ENCODE results near the gene MEFV. TPM values are rescaled to one million over a fixed set of nuclear protein-coding genes. Genes with fewer than 3 reads are reported as not detected.

The MEFV gene
- total and polyA plus RNA-seq, 2 of the 13 experiments (the other 11 are each of a cell fraction or from before 2014, with no cell fraction given) = 0.22 TPM; not detected in 1

- TF ChIP-seq, protein P1, sequence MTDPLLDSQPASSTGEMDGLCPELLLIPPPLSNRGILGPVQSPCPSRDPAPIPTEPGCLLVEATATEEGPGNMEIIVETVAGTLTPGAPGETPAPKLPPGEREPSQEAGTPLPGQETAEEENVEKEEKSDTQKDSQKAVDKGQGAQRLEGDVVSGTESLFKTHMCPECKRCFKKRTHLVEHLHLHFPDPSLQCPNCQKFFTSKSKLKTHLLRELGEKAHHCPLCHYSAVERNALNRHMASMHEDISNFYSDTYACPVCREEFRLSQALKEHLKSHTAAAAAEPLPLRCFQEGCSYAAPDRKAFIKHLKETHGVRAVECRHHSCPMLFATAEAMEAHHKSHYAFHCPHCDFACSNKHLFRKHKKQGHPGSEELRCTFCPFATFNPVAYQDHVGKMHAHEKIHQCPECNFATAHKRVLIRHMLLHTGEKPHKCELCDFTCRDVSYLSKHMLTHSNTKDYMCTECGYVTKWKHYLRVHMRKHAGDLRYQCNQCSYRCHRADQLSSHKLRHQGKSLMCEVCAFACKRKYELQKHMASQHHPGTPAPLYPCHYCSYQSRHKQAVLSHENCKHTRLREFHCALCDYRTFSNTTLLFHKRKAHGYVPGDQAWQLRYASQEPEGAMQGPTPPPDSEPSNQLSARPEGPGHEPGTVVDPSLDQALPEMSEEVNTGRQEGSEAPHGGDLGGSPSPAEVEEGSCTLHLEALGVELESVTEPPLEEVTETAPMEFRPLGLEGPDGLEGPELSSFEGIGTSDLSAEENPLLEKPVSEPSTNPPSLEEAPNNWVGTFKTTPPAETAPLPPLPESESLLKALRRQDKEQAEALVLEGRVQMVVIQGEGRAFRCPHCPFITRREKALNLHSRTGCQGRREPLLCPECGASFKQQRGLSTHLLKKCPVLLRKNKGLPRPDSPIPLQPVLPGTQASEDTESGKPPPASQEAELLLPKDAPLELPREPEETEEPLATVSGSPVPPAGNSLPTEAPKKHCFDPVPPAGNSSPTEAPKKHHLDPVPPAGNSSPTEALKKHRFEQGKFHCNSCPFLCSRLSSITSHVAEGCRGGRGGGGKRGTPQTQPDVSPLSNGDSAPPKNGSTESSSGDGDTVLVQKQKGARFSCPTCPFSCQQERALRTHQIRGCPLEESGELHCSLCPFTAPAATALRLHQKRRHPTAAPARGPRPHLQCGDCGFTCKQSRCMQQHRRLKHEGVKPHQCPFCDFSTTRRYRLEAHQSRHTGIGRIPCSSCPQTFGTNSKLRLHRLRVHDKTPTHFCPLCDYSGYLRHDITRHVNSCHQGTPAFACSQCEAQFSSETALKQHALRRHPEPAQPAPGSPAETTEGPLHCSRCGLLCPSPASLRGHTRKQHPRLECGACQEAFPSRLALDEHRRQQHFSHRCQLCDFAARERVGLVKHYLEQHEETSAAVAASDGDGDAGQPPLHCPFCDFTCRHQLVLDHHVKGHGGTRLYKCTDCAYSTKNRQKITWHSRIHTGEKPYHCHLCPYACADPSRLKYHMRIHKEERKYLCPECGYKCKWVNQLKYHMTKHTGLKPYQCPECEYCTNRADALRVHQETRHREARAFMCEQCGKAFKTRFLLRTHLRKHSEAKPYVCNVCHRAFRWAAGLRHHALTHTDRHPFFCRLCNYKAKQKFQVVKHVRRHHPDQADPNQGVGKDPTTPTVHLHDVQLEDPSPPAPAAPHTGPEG (CRISPR knock-in tag; IDR thresholded peaks at IDR 0.05) = no peak
- TF ChIP-seq GTF3A (CRISPR knock-in tag; conservative IDR thresholded peaks at IDR 0.05) = no peak
- no peak for TF ChIP-seq ZNF451 (CRISPR knock-in tag; IDR thresholded peaks at IDR 0.05)
Measured at GRCh38 chr16:3248596-3248995, 7.8 kb downstream of the MEFV start (continued).

DNA sequence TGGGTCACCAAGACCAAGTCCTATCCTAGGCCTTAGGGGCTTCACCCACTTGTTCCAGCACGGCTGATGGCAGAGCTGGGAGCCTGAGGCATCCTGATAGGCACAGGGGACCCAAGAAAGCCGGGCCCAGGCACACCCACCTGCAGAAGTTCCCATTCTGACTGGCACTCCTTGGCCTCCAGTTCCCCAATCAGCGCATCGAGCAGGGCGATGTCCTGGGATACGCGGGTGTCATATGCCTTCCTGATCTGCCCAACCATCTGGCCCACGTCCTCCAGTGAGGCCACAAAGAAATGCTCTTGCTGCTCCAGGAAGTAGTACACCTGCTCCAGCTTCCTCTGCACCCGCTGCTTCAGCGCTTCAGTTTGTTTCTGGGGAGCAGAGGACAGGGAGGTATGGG lies 9.6 kb downstream of the MEFV start:
- POLR2A ChIA-PET = interaction anchor here (1.4 to 2.5 kb wide), 4 partner anchors 13 to 49 kb away, joined by 5 to 9 read pairs (median 7); no protein-coding TSS in a partner anchor
- intact Hi-C loops (cut with micrococcal nuclease; ENCODE audit: unreplicated experiment) (no loop called here), in situ Hi-C loops (cut with HindIII; ENCODE audit: extremely low pct_ligation_motif_present, low pct_unique_long_range_greater_than_20kb) (no loop called here)
- Histone ChIP-seq H3K27me3 (ENCODE audit: control insufficient read depth in 1 of 2, insufficient read depth in 2 of 2, low read length in 2 of 2) (peaks cover 6 to 52% of the 10 kb centered on the region in 2 experiments), H3K9me3 (ENCODE audit: low read length) (no peaks in the 10 kb centered on the region), H2AFZ (ENCODE audit: low read length) (no peak overlapping the region), H3K36me3 (replicated peaks in 1 of 2; ENCODE audit: control insufficient read depth in 1 of 2, insufficient read depth in 2 of 2, low read length in 2 of 2) (no peaks in the 10 kb centered on the region), H3K4me2 (ENCODE audit: low read depth, low read length) (peak overlapping the region; percentile 68), H3K27ac (ENCODE audit: extremely low read length, insufficient read depth, low read length) (no peak overlapping the region), H3K4me3 (replicated peaks in 1 of 3; ENCODE audit: insufficient read depth in 1 of 3, low read depth in 2 of 3, low read length in 3 of 3) (no peak overlapping the region), H4K20me1 (ENCODE audit: insufficient read depth, low read length) (no peaks in the 10 kb centered on the region), H3K9ac (ENCODE audit: insufficient read depth, low read depth, low read length) (no peak overlapping the region), H3K4me1 (ENCODE audit: insufficient read depth, low read length) (peaks cover 37% of the 10 kb centered on the region), H3K79me2 (ENCODE audit: insufficient read depth, low read length) (no peaks in the 10 kb centered on the region)
- CTCF ChIA-PET (ENCODE audit: low intra/inter-chr PET ratio, low total read pairs) = no interaction called here
- FAIRE-seq = no peak
- WGBS (ENCODE audit: low lambda C conversion rate) = 95% methylated on average over 4 of the region's 10 CpGs
- TF ChIP-seq SIN3A (IDR thresholded peaks at IDR 0.05; ENCODE audit: borderline replicate concordance, low read depth, low read length) = no peak
- TF ChIP-seq HHEX (CRISPR knock-in tag; IDR thresholded peaks at IDR 0.05) = no peak
- TF ChIP-seq, protein P2, sequence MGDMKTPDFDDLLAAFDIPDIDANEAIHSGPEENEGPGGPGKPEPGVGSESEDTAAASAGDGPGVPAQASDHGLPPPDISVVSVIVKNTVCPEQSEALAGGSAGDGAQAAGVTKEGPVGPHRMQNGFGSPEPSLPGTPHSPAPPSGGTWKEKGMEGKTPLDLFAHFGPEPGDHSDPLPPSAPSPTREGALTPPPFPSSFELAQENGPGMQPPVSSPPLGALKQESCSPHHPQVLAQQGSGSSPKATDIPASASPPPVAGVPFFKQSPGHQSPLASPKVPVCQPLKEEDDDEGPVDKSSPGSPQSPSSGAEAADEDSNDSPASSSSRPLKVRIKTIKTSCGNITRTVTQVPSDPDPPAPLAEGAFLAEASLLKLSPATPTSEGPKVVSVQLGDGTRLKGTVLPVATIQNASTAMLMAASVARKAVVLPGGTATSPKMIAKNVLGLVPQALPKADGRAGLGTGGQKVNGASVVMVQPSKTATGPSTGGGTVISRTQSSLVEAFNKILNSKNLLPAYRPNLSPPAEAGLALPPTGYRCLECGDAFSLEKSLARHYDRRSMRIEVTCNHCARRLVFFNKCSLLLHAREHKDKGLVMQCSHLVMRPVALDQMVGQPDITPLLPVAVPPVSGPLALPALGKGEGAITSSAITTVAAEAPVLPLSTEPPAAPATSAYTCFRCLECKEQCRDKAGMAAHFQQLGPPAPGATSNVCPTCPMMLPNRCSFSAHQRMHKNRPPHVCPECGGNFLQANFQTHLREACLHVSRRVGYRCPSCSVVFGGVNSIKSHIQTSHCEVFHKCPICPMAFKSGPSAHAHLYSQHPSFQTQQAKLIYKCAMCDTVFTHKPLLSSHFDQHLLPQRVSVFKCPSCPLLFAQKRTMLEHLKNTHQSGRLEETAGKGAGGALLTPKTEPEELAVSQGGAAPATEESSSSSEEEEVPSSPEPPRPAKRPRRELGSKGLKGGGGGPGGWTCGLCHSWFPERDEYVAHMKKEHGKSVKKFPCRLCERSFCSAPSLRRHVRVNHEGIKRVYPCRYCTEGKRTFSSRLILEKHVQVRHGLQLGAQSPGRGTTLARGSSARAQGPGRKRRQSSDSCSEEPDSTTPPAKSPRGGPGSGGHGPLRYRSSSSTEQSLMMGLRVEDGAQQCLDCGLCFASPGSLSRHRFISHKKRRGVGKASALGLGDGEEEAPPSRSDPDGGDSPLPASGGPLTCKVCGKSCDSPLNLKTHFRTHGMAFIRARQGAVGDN (CRISPR knock-in tag; IDR thresholded peaks at IDR 0.05) = peak; percentile 30
- no peak for TF ChIP-seq RCOR2 (CRISPR knock-in tag; IDR thresholded peaks at IDR 0.05)
- TF ChIP-seq ZNF263 (CRISPR knock-in tag; IDR thresholded peaks at IDR 0.05) = no peak
- TF ChIP-seq ZBTB4 (CRISPR knock-in tag; IDR thresholded peaks at IDR 0.05; ENCODE audit: borderline replicate concordance) = 0 out of 2 replicates have a peak, but pooled peaks have one; percentile 36
- DNase-seq (ENCODE audit: low spot score) = no peak
- ATAC-seq = no peak; the same call in 2 of the 3 replicates
- no TSS peak for BruUV-seq (replicated peaks)
